HG02571 (cell line): ENCODE measurements around the gene MLYCD.

Experiments used
- ATAC-seq: cut with Tn5 transposase; IDR thresholded peaks from one replicate; pipeline ENCODE4 v1.9.1; 2021; ENCODE audit warnings: mild to moderate bottlenecking, moderate library complexity; ENCODE audit not compliant: unreplicated experiment

The MLYCD gene

GRCh38 chr16:83953796-83954576 is 55.1 kb downstream of the MLYCD start:
- ATAC-seq = no peak

- no peak for ATAC-seq
Observed at GRCh38 chr16:83954577-83955016, 55.7 kb downstream of the MLYCD start.

GRCh38 chr16:83955218-83956130 is 56.6 kb downstream of the MLYCD start:
- no peak for ATAC-seq

- ATAC-seq = no peak
Observed at GRCh38 chr16:83956336-83957289, 57.7 kb downstream of the MLYCD start.

GRCh38 chr16:83957296-83957855 is 58.5 kb downstream of the MLYCD start:
- ATAC-seq = no peak

GRCh38 chr16:83958137-83958845 is 59.4 kb downstream of the MLYCD start:
- ATAC-seq = no peak

- no peak for ATAC-seq
Observed at GRCh38 chr16:83958846-83959565, 60.1 kb downstream of the MLYCD start.

GRCh38 chr16:83959656-83960434 is 60.9 kb downstream of the MLYCD start:
- no peak for ATAC-seq

- ATAC-seq = no peak
Observed at GRCh38 chr16:83960521-83961249, 61.8 kb downstream of the MLYCD start.

- ATAC-seq = no peak
Observed at GRCh38 chr16:83961591-83961990, 62.7 kb downstream of the MLYCD start.

- ATAC-seq = no peak
Observed at GRCh38 chr16:83963277-83964119, 64.6 kb downstream of the MLYCD start.

GRCh38 chr16:83964684-83965443 is 65.9 kb downstream of the MLYCD start:
- ATAC-seq = no peak

GRCh38 chr16:83965444-83966152 is 66.7 kb downstream of the MLYCD start:
- ATAC-seq = no peak

GRCh38 chr16:83966153-83966696 is 67.3 kb downstream of the MLYCD start:
- ATAC-seq = no peak

- ATAC-seq = no peak
Observed at GRCh38 chr16:83967091-83967490, 68.2 kb downstream of the MLYCD start.
